Gastroesophageal sphincter (tissue), 4 donors: ENCODE data around the gene R3HDM2. TPM values are rescaled to one million over a fixed set of nuclear protein-coding genes. Genes with fewer than 3 reads are reported as not detected.

Experiments used
- ATAC-seq: fragments of 150-250 bp; one replicate; pipeline ENCODE4 v1.9.1; 2016; ENCODE audit warnings: mild to moderate bottlenecking, moderate library complexity
- H3K27ac ChIP-seq, 4 donors: fragments of 200-600 bp; sonication (generic) in 3 of 4; 1 replicate in 3 of 4; 2 replicates in 1 of 4; pipeline ENCODE4 v1.5.1; 2016 to 2019
- H3K27me3 ChIP-seq: fragments of 200-600 bp; sonication (generic); one replicate; pipeline ENCODE4 v1.5.1; 2019
- H3K36me3 ChIP-seq, 2 donors: fragments of 200-600 bp; sonication (generic); one replicate each; pipeline ENCODE4 v1.5.1; 2019; ENCODE audit warnings: control low read depth in 1 of 2
- H3K4me1 ChIP-seq, 3 donors: fragments of 200-600 bp; sonication (generic); 1 replicate in 2 of 3; 2 replicates in 1 of 3; pipeline ENCODE4 v1.5.1; 2016 to 2019; ENCODE audit warnings: control low read depth in 2 of 3
- H3K4me3 ChIP-seq, 2 donors: fragments of 200-600 bp; sonication (generic); one replicate each; pipeline ENCODE4 v1.5.1; 2019; ENCODE audit warnings: mild to moderate bottlenecking in 1 of 2, moderate library complexity in 1 of 2
- H3K9me3 ChIP-seq, 3 donors: fragments of 200-600 bp; sonication (generic); one replicate each; pipeline ENCODE4 v1.5.1; 2017 to 2019; ENCODE audit warnings: control low read depth in 2 of 3
- EP300 ChIP-seq: sonication (generic); formaldehyde crosslinking; IDR thresholded peaks from one replicate; pipeline ENCODE4 v1.6.1; 2017; ENCODE audit warnings: antibody characterized with exemption, mild to moderate bottlenecking
- POLR2A ChIP-seq, 2 donors: fragments of 450-650 bp; IDR thresholded peaks; one replicate each; pipeline ENCODE4 v1.6.1; 2017; ENCODE audit warnings: antibody characterized with exemption in 2 of 2, mild to moderate bottlenecking in 2 of 2, moderate library complexity in 1 of 2
- POLR2AphosphoS5 ChIP-seq: sonication (generic); formaldehyde crosslinking; IDR thresholded peaks from one replicate; pipeline ENCODE4 v1.6.1; 2017; ENCODE audit warnings: antibody characterized with exemption
- WGBS, 2 donors: methylation state at CpG; one replicate each; pipeline ENCODE4 v1.1.5; 2018; ENCODE audit warnings: low coverage in 1 of 2; 5-methylcytosine and 5-hydroxymethylcytosine counted together
- total RNA-seq, 4 donors: library from RNA; depleted of rRNA; stranded (reverse); fragments of >200 nt; gene quantifications; one replicate each; pipeline ENCODE4 v1.1.0, GENCODE V29; 2016
- TF ChIP-seq, protein P1 (sequence below), 4 experiments: fragments of 200-600 bp in 2 of 4; fragments of 450-650 bp in 2 of 4; sonication (generic) in 1 of 4; IDR thresholded peaks; one replicate each; pipeline ENCODE4 v1.5.1; 2017 to 2019; ENCODE audit warnings: antibody characterized with exemption in 4 of 4, mild to moderate bottlenecking in 2 of 4, moderate library complexity in 2 of 4

The R3HDM2 gene
- total RNA-seq, 4 donors from 2014 or later: 38.0 to 60.1 (median 45.9) TPM

DNA sequence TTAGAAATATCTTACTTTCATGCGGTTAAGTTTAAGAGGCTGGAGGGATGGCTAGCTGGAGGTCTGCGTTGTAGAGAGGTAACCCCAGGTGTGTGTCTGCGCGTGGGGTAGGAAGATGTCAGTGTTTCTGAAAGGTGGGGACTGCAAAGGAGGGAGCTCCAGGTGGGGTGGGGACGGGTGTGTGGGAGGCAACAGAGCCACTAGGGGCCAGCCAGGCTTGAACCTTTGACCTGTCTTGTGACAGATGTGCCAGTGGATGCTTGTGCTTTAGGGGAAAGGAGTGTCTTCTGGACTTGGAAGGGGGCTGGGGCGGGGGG is 29.6 kb upstream of the R3HDM2 start:
- 0 to 8% methylated on average over 2 to 6 of the region's 6 CpGs for WGBS, 2 donors

DNA sequence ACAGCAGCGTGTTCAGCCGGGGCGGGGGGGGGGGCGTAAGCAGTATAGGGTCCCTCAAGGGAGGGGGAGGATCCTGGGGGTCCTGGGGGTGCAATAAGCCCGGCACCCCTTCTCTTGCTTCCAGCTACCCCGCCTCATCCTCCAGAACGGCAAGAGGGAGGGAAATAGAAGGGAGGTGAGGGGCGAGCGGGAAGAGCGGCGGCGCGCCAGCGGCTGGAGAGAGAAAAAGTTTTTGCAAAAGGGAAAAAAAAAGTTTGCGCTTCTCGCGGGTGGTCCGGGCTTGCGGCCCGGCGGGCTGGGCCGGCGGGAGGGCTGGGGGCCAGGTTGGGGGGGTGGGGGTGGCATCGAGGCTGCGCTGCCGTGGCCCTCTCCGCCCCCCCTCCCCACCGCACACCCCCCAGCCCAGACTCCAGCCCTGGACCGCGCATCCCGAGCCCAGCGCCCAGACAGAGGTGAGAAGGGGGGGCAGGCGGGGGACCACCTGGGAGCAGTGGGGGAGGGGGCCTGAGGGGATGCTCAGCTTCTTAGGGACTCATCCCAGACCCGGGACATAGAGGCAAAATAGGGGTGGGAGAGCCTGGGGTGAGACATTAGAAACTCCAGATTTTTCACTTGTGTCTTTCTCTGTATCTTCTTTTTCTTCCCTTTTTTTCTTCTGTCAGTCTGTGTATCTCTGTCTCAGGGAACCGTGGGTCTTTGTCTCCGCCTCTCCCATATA is 29.1 kb upstream of the R3HDM2 start, which contains the start of gene GLI1:
Gene GLI1, plus strand, starts transcription at position 36 of the 718 bp plus-strand sequence. CDS start 3,907 bp downstream, outside the sequence.
- Histone ChIP-seq H3K27me3 (peaks cover 13% of the 10 kb centered on the region), H3K36me3 (no peaks in the 10 kb centered on the region), H3K4me3 (peak within 1 kb of the TSS; percentile 68 to 71), H3K27ac (peak within 1 kb of the TSS; percentile 18 to 86 (median 82)), H3K9me3 (no peaks in the 10 kb centered on the region), H3K4me1 (peaks cover 0 to 44% (median 15%) of the 10 kb centered on the region in 3 donors)
- WGBS, 2 donors: 0% methylated on average over 4 to 17 of the region's 36 CpGs
- TF ChIP-seq EP300 (no peak), POLR2AphosphoS5 (no peak), POLR2A (IDR thresholded peaks at IDR 0.05) (no peak)
- TF ChIP-seq, protein P1, sequence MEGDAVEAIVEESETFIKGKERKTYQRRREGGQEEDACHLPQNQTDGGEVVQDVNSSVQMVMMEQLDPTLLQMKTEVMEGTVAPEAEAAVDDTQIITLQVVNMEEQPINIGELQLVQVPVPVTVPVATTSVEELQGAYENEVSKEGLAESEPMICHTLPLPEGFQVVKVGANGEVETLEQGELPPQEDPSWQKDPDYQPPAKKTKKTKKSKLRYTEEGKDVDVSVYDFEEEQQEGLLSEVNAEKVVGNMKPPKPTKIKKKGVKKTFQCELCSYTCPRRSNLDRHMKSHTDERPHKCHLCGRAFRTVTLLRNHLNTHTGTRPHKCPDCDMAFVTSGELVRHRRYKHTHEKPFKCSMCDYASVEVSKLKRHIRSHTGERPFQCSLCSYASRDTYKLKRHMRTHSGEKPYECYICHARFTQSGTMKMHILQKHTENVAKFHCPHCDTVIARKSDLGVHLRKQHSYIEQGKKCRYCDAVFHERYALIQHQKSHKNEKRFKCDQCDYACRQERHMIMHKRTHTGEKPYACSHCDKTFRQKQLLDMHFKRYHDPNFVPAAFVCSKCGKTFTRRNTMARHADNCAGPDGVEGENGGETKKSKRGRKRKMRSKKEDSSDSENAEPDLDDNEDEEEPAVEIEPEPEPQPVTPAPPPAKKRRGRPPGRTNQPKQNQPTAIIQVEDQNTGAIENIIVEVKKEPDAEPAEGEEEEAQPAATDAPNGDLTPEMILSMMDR (IDR thresholded peaks at IDR 0.05): no peak
- ATAC-seq: no peak

More for the DNA sequence above, 29.6 kb upstream of the R3HDM2 start:
- peak overlapping the region in 1 of 2 donors; percentile 71 for H3K4me3 ChIP-seq
- H3K27ac ChIP-seq: peak overlapping the region in 2 of 4 donors; percentile 79 to 84
- TF ChIP-seq, protein P1 (IDR thresholded peaks at IDR 0.05): no peak
- TF ChIP-seq EP300 (no peak), POLR2A (IDR thresholded peaks at IDR 0.05) (no peak), POLR2AphosphoS5 (no peak)
- H3K27me3 ChIP-seq: peaks cover 11% of the 10 kb centered on the region
- no peaks in the 10 kb centered on the region for H3K36me3 ChIP-seq
- no peak for ATAC-seq
- peaks cover 0 to 44% (median 15%) of the 10 kb centered on the region in 3 donors for H3K4me1 ChIP-seq
- H3K9me3 ChIP-seq: no peaks in the 10 kb centered on the region

- peak overlapping the region; percentile 18 to 86 (median 82) for H3K27ac ChIP-seq
- peak; percentile 78 for ATAC-seq
- H3K27me3 ChIP-seq: peaks cover 17% of the 10 kb centered on the region
- no peak for TF ChIP-seq POLR2AphosphoS5
- TF ChIP-seq, protein P1 (IDR thresholded peaks at IDR 0.05): peak; percentile 86 to 97 (median 96)
- TF ChIP-seq EP300: no peak
- H3K4me1 ChIP-seq: peaks cover 0 to 44% (median 15%) of the 10 kb centered on the region in 3 donors
- no peaks in the 10 kb centered on the region for H3K9me3 ChIP-seq
- H3K4me3 ChIP-seq: peak overlapping the region; percentile 68 to 71
- no peaks in the 10 kb centered on the region for H3K36me3 ChIP-seq
- 0% methylated on average over 1 to 9 of the region's 24 CpGs for WGBS, 2 donors
Measured at GRCh38 chr12:57459055-57459749, 28.4 kb upstream of the R3HDM2 start.

DNA sequence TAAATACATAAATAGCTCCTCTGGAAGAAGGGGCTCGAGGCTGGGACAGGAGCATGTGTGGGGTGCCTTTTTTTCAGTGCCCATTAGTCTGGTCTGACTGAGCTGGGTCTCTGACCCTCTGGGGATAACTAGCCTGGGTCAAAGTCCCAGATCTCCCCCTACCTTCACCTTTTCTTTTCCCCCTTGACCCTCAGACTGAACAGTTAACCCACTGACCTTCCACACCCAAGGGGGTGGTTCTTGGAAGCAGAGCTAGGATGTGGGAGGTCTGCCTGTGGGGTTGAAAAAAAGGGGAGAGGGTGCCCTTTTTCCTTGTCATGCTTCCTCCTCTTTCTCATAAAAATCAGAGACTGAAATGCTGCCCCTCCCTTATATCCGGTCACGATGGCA is 27.8 kb upstream of the R3HDM2 start:
- 35% methylated on average over 3 of the region's 3 CpGs; no CpG with 5 or more reads in 1 of the 2 donors for whole genome bisulfite sequencing, 2 donors
- Histone ChIP-seq H3K4me1 (peaks cover 0 to 44% (median 15%) of the 10 kb centered on the region in 3 donors), H3K36me3 (no peaks in the 10 kb centered on the region), H3K4me3 (peak overlapping the region; percentile 68 to 71), H3K27me3 (peaks cover 17% of the 10 kb centered on the region), H3K9me3 (no peaks in the 10 kb centered on the region), H3K27ac (peak overlapping the region in 3 of 4 donors; percentile 79 to 86 (median 84))
- no peak for ATAC-seq
- TF ChIP-seq POLR2A (IDR thresholded peaks at IDR 0.05) (no peak), EP300 (no peak), POLR2AphosphoS5 (no peak)
- TF ChIP-seq, protein P1 (IDR thresholded peaks at IDR 0.05): no peak
